NOMO-1 (cell line): ENCODE results near the gene CD58.

Experiments
- DNase-seq, 2 experiments: peaks; one replicate each; lab custom pipeline; 2025; ENCODE audit not compliant: unreplicated experiment in 2 of 2; lab: John Stamatoyannopoulos, UW

The CD58 gene

DNA sequence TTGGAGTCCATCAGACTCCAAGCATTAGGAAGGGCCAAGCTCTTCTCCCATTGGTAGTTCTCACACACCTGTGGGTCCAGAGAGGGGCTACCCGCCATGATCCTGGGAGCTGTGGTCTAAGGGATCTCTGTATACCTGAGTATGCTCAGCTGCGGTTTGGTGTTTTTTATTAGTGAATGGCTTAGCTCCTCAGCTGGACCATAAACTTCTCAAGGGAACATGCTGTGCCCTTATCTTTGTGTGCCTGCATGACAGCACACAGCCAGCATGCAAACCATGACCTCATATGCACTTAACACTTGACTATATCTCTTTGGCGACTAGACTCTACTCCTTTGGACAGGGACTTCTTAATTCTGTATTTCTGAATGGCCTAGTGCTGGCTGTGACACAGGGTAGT is 94.5 kb downstream of the CD58 start:
- no peak for DNase-seq

DNA sequence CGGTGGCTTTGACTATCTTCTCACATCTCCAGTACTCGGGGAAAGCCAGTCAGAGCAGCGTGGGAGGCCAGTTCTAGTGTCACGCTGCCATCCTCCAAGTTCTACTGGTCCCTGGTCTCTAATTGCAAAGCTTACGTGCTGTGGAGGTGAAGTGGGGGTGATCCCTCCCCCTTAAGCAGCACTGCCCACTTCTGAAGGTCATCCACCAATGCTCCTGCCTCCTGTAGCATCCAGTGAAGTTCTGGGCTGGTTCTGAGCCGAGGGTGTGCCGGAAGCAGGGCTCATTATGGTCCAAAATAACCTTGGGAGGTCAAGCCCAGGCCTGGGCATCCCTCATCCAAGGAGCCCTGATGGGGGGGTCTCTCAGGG is 95.0 kb downstream of the CD58 start:
- DNase-seq: no peak

DNA sequence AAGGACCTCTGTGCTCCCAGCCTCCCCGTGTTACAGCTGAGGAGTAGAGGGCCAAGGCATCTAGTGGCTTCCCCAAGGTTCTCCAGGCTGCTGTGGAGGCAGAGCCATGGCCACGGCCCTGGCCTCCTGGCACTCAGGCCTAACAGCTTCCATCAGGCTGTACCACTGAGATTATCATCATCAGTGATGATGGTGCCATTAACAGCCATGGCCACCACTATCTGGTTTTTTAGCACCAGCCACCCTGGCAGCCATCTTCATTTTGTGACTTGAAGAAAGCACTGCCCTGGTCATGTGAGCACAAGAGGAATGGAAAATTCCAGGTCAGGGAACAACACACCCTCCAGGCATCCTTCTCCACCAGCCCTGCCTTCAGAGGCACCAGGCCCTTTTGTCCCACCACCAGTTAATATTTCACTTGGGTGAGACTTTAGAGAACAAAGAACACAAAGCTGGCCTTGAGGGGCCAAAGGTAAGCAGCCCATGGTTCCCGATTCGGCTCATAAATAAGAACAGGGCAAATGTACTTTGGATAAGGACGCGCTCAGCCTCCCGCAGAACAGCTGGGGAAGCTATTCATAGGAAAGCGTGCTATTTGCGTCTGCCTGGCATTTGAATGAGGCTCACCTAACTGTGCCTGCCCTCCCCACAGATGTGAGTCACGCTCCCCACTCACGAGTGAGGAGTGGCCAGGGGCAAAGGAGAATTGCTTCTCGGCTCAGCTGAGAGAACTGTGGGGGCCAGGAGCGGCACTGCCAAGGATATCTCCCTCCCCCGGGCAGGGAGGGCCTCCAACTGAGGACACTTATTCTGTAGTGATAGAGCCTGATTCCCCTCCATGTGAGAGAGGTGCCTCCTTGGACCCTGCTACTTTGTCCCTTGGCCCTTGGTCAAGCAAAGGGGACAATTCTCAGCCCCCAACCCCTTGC is 95.6 kb downstream of the CD58 start:
- DNase-seq: no peak

DNA sequence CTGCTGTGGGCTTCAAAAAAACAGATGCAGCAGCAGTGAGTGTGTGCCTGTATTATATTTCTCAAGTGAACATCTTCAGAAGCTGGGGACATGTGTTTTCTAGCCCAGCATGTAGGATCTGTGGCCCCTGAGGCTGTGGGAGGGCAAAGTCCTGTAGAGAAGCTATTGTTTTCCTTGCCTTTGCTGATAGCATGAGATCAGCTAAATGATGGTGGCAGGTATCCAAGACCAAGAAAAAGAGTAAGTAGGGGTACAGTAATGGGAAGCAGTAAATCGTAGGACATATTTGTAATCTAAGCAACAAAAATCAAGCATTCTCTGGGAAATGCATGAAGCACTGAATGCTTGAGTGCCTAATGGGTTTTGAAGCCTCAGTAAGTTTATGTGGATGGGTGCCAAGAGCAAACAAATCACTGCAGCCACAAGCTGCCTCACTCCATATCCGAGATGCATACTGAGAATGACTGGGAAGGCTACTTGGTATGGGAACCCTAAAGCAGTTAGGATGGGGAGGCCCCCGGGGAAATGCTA is 98.3 kb downstream of the CD58 start:
- DNase-seq: no peak

DNA sequence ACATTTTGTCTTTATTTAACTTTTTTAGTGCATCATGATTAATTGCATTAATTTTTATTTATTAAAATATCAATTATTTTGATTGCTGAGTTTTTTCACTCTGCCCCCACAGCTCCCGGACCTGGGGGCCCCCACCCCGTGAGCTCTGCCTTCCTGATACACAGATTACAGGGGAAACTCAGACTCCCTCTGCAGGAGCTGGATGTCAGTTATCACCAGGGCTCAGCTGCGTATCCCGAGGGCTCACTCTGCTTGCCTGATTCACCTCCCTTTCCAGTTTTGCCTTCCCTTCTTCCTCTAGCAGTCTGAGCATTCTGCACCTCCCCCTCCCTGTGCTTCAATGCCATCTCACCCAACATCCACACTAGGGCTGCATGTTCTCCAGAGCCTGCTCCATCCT is 99.6 kb downstream of the CD58 start:
- no peak for DNase-seq

DNA sequence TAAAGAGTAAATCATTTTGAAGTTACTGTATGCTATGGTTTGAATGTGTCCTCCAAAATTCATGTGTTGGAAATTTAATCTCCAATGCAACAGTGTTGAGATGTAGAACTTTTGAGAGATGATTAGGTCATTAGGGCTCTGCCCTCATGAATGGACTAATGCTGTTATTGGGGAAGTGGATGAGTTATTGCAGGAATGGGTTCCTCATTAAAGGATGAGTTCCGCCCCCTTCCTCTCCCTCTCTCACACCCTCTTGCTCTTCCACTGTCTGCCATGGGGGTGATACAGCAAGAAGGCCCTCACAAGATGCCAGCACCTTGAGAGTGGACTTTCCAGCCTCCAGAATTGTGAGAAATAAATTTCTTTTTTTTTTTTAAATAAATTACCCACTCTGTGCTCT is 100.2 kb downstream of the CD58 start:
- DNase-seq: no peak

DNA sequence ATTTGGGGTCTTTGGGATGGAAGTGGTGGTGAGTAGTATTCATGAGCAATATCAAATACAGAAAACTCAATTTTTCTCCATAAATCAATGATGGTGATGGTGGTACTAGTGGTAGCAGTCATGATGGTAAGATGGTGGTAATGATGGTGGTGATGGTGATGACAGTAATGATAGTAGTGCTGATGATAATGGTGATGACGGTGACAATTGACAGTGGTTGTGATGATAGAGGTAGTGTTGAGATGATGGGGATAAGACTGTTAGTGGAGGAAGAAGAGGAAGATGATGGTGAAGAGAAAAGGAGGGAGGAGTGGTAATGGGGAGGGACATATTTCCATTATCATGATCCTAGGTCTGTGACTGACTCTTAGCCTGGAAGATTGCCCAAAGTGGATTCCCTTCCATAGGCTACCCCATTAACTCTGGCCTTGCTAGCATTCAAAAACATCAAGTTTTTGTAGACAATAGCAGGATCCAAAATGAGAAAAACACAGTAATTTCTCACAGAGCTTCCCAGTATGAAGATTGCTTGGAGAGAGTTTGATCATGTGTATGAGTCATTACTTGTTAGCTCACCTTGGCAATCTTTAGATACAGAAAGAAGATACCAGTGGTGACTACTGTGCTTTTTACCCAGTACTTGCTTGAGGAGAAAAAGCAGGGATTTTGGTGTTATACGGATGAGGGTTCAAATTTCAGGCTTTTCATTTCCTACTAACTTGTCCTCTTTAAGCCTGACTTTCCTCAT is 103.8 kb downstream of the CD58 start:
- no peak for DNase-seq

DNA sequence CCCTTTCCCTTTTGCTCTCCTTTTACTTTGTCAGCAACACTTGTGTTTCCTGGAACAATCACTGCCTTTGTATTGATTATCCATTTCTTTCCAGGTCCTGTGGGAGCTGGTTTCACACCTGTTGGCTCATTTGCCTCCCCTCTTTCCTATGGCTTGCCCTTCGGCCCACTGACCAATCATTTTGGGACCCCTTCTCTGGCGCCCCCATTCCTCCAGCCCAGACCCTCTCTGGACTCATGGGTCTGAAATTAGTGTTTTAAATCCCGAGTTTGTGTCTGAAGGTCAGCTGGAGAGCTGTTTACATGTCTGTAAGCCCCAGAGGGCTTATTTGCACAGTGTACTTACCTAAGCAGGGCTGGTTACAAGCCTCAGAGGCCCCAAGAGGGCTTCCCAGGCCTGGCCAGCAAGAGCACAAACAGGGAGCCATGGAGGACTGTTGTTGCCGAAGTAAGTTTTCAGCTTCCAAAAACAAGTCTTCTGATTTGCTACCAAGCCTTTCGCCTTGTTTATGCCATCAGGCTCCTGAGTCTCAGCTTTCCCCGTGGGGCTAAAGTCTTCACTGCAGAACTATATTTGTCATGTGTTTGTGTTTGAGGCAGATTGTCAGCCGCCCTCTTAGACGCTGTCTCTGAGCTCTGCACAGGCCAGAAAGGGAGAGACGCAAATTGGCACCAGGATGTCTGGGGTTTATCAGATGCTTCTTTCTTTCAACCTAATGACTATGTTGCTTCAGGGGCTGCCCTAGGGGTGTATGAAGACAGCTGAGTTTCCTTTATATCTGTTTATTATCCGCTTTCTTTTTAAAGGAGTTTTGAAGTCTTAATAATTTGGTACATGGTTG is 104.8 kb downstream of the CD58 start:
- DNase-seq: no peak

DNA sequence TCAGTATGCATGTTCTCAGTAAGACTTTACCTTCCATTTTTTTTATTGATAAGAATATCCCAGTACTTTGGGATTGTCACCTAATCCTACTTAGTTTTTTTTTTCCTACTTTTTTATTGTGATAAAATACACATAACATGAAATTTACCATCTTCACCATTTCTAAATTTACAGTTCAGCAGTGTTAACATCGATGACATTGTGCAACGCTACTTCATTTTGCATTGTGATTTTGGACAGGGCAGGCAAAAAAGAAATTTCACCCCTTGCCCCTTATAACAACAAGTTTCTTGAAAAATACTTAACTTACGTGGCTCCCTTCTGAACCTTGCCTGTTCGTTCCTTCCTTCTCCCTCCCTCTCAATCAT is 105.4 kb downstream of the CD58 start:
- DNase-seq: no peak
